ENCODE measurements around the gene PCSK6. TPM values are rescaled to one million over a fixed set of nuclear protein-coding genes. Genes with fewer than 3 reads are reported as not detected.

The PCSK6 gene
- total RNA-seq, 1 donor from 2014 or later, result 34.7 TPM

DNA sequence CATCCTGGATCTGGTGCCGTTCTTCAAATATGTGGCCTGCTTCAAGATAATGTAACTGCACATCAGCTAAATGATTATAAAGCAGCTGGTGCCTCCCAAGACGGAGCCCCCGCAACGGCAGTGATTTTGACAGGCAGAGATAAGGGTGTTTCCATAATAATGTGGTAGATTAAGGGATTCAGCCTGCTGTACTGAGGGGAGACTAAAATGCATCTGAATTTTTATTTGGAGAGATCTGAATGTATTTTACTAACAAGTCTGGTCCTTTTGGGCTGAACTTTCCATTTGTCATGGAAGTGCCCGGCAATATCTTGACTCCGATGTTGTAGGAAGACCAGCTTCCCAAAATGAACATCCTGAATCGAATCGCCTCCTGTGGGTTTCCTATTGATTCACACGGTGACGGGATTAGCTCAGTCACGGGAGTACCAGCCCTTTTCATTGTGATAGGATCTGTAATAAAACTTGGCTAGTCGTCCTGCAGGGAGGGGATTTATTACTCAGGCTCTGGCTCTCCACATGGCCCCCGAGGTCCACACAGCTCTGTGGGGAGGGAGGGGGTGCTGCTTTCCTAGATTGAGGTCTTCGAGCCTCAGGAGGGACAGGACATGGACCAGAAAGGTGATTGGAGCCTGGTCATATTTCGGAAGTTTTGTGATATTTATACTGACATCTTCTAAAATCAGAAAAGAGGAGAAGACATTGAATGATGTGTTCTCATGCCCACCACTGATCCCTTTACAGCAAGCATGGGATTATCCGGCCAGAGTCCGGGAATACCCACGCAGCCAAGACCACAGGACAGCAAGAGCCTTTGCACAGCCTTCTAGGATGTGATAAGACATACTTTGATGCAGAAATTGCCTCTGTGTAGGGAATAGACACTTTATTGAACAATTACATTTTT is 2.5 kb upstream of the PCSK6 start:
- no peak for ATAC-seq (ENCODE audit: poor library complexity)
- intact Hi-C loops (cut with DNase I), result loop anchor here (10.0 kb wide), 1 partner anchor 123 kb away; no protein-coding TSS in a partner anchor
- no peak for DNase-seq

DNA sequence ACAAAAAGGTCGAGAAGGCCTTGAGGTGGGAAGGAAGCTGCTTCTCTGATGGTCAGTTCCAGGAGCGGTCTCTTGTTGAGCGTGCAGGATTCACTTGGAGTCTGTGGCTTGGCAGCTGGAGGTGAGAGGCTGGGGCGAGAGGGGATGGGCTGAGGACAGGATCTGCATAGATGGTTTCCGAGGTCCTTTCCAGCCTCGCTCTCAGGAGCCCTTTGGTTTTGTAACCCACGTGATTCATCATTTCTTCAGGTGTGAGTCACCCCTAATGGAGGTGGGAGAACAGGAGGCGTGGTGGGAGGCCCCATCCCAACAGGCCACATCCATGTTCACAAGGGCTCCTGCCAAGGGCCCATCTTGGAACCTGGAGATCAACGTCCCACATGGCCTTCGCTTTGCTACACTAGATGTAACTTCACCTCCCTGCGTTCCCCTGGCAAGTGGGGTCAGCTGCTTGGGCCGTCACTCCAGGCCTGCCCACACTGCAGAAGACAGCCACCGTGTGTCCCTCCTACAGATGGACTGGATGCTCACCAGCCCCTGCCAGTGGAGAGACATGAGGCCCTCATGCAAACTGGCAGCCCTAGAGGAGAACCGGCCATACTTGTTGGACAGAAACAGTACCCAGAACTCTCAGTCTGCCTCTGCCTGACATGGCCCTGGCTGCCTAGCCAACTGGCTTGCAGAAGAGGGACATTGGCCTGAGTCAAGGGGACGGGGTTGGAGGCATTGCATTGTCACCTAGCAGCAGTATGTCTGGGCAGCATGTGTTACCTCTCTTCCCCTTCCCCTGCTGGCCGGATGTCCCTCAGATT is 1.6 kb upstream of the PCSK6 start:
- intact Hi-C loops (cut with DNase I), result loop anchor here (10.0 kb wide), 1 partner anchor 124 kb away; no protein-coding TSS in a partner anchor
- ATAC-seq (ENCODE audit: poor library complexity) (no peak), DNase-seq (no peak)

DNA sequence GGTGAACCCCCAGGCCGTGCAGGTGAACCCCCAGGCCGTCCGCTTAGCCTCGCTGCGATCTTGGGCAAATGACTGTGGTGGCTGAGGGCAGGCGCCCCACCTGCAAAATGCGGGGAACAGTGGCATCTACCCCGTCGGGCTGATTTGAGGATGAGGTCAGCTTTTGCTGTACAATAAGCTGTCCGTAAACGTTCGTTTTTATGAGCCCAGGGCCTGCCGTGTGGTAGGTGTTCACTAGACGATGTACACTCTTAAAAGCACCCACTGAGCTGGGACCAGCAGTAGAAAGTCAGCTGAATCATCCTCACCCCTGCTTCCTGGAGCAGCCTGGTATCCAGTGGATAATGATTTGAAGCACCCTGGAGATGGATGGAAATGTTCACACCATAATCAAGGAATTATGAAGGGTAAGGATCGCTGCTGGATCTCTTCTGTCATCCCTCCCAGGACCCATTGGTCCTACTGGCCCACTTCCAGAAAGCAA is 943 bp upstream of the PCSK6 start:
- no peak for ATAC-seq (ENCODE audit: poor library complexity)
- intact Hi-C loops (cut with DNase I), result loop anchor here (10.0 kb wide), 1 partner anchor 124 kb away; no protein-coding TSS in a partner anchor
- DNase-seq, result no peak

DNA sequence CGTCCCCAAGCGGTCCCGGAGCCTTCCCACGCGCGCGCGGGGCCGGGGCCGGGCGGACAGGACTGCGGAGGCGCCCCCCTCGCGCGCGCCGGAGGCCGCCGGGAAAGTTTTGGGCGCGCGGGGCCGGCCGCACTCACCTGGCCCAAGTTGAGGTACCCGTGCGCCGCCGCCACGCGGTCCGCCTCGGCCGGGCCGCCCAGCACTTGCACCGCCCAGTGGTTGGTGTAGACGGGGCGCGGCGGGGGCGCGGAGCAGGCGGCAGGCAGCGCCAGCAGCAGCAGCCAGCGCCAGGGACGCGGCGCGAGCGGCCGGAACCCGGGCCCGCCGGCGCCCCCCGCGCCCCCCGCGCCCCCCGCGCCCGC is 289 bp downstream of the PCSK6 start:
- intact Hi-C loops (cut with DNase I), result no loop called here
- ATAC-seq (ENCODE audit: poor library complexity) (peak; percentile 49), DNase-seq (peak; percentile 70)

DNA sequence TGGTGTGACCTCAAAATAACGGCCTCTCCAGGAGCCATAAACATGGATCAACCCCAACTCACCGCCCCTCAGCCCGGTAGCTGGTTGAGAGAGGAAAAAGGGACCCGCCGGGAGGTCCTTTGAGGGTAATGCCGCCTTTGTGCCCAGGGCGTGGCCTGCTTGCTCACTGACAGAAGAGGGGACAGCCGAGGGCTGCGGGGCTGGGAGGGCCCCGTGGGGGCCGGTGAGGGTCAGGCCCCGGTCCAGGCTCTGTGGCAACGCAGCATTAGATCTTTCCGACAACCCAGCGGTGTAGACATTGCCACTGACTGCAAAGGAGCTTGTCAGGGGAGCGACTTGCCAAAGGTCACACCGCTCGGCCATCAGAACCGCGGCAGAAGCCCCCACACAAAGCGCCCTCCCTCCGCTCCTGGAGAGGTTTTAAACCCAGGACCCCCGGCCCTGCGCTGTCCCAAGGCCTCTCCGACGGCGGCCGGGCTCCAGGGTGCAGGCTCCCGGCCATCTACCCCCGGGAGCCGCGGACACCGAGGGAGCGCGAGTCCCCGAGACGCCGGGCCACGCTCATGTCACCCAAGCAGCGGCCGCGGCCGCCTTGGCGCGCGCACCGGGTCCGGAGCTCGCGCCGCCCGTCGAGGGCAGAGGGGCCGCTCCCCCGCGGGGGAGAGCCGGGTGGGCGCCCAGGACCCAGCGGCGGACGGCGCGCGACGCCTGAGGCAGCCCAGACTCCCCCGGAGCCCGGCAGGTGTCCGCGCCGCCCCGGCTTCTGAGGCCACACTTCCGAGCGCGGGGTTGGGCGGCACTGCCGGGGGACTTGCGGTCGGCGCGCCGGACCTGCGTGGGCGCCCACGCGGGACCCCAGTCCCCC is 975 bp downstream of the PCSK6 start:
- ATAC-seq (ENCODE audit: poor library complexity) (no peak), DNase-seq (no peak)
- intact Hi-C loops (cut with DNase I), result no loop called here

DNA sequence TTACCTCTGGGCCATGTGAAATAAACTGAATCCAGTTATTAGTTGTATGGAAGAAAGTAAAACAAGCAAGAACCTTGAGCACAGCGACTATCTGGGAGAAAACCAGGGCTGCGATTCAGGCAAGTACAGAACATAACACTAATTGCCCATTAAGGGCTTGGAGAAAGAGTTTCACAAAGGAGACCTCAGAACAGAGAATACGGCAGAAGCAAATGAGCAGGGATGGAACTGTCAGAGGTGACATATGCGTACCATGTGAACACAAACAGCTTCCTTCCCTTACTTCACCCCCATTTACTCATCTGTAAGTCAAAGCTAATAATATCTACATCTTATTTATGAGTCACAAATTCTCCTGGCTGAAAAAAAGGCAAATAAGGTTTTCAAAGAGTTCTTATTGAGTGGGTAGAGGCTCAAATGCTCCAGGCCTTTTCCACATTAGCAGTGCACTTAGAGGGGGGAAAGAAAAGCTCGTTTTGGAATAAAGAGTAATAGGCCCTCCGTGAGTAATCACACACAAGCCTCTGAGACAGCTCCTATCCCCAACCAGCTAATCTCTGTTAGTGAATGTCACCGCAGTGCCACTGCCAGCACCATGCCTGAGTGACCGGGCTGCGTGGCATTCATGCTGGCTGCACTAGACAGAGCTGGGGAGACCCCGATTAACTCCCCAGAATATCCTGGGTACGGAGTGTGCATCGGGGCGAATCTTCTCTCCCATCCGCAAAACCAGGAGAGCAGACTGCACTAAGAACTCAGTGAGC is 2.6 kb downstream of the PCSK6 start:
- intact Hi-C loops (cut with DNase I), result no loop called here
- ATAC-seq (ENCODE audit: poor library complexity) (no peak), DNase-seq (no peak)

DNA sequence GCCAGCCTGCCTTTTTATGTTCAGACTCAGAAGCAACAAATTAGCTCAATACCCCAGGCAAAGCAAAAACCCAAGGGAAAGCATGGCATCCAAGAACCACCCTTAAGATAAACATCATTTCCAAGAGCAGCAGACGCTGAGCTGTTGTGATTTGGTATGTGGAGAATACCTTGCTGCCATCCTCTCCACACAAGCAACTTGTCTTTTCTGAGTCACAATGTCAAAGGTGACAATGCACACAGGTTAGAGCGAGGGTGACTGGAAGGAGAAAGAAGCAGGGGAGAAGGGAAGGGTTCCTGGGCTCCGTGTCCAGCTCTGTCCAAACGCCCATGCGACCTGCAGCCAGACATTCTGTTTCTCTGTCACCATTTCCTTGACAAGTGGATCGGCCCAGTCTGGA is 6.0 kb downstream of the PCSK6 start:
- ATAC-seq (ENCODE audit: poor library complexity), result no peak
- intact Hi-C loops (cut with DNase I), result no loop called here

DNA sequence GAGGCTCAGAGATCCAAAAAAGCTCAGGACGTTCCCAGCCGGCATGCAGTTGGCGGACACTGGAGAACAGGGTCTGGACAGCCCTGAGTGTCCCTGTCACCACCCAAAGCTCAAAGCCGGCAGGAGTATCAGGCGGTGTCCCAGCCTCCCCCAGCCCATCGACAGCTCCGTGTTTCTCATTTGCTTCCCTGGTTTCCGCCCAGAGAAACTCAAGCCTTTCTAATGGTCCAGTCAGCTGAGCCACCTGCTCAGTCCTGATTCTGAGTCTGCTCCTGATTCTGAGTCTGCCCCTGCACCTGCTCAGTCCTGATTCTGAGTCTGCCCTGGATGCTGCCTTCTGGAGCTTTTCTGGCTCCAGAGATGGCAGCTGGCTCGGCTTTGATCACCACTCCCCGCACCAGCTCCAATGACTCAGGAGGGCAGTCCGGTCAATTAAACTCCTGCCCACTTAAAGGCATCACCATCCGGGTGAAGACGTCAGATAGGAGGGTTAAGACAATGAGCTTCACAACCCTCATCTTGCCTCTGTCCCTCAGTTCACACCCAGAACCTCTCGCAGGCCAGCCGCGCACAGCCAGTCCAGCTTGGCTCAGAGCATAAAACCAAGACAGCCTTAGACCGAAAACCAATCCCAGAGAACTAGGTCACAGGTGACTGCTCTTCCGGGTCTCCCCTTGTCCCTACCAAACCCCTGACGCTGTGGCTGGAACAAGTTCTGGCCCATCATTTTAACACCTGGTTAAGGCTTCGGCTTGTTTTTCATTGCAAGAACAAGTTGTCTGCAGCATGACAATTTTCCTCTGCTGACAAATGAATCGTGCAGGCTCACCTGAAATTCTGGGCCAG is 6.8 kb downstream of the PCSK6 start:
- ATAC-seq (ENCODE audit: poor library complexity), result peak; percentile 80
- intact Hi-C loops (cut with DNase I), result no loop called here
- DNase-seq, result peak; percentile 73

More for the DNA sequence above, 6.0 kb downstream of the PCSK6 start:
- no peak for DNase-seq

DNA sequence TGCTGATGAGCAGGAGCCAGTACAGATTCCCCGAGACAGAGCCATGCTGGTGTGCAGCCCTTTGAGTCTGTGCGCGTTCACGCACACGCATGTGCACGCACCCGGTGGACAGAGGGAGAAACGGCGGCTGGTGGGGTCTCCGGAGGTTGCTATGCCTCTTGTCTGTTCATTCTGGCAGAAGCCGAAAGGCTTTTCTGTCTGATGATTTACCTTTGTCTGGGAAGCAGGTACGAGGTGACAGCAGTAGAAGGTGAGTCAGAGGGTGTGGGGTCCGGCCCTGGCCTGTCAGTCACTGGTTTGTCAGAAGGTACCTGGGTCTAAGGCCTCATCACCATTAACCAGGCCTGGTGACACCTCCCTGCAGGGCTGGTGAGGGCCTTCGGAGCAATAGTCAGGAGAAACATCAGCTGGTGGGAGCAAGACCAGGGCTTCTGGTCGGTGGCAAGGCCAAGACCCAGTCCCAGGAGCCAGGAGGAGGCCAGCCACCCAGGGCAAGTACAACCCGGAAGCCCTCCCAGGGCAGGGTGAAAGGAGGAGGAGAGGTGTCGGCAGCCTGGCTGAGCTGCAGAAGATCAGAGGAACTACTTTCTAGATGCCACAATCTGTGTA is 7.5 kb downstream of the PCSK6 start:
- ATAC-seq (ENCODE audit: poor library complexity) (no peak), DNase-seq (no peak)
- intact Hi-C loops (cut with DNase I), result no loop called here

DNA sequence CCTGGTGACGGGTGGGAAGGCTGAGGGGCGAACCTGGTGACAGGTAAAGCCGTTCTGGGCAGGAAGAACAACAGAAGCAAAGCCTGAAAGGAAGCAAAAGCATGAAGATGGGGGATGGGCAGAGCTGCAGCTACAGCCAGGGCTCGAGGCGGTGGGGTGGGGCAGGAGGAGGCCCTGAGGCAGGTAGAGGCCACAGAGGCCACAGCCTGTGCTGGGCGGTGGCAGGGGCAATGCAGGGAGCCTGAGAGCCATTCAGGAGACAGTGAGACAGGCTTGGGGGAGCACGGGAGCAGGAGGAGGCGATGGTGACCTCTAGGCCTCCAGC is 8.2 kb downstream of the PCSK6 start:
- no peak for ATAC-seq (ENCODE audit: poor library complexity)
- intact Hi-C loops (cut with DNase I), result no loop called here
- peak; percentile 26 for DNase-seq

DNA sequence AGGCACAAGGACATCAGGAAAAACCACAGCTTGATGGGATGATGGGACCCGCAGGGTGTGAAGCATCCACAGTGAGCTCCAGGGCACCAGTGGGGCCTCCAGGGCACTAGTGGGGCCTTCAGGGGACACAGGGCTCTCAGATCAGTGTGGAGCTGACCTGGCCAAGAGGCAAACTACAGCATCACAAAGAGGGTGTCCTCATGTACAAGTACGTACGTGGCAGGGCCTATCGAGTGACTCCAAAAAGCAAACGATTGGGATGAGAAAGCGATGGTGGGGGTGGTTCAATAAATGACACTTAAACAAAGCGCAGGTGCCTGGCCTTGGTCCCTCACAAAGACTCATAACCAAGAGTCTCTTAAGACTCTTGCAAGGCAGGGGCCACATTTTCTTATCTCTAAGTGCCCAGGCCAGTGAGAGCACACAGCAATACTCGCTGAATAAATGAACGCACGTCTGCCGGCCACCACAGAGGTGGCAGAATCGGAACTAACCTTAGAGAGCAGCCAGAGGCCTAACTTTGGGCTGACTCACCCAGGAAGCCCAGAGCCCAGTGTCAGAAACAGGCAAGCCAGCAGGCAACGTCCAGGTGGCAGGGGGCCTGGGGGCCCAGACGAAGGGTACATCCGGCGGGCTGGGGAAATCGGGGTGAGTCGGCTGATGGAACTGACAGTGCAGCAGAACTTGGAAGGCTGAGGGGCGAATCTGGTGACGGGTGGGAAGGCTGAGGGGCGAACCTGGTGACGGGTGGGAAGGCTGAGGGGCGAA is 8.7 kb downstream of the PCSK6 start:
- DNase-seq (peak; percentile 27), ATAC-seq (ENCODE audit: poor library complexity) (no peak)
- intact Hi-C loops (cut with DNase I), result no loop called here

DNA sequence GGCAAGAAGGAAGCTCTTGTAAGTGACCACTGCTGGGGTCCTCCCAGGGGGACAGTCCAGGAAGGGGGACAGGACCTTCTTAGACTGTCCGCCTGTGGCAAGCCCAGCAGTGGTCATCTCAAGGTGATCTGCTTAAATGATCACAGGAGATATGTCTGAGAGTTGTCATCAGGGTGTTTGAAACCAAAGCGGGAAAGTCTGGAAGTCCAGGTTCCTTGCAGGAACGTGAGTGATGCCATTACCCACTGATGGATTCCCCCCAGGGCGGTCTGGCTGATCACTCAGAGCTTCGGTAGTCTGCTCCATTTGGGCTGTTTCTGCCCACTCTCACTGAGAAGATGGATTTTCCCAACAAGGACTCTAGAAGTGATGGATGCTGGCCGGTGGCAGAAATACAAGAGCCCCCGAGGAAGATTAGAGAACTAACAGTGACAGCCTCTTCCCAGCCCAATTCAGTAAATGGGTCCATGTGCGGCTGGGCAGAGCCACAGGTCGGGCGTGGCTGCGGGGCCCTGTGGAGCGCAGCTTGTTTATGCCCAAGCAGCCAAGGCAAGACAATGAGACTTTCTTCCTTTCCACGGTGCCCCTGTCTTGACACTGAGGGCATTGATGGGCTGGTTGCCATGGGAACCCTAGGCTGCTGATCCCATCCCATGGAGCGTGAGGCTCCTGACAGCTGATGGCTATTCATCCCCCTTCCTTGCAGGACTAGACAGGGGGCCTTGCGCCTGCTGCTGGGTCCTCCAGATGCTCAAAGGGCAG is 9.5 kb downstream of the PCSK6 start:
- intact Hi-C loops (cut with DNase I), result no loop called here
- DNase-seq, result no peak
- no peak for ATAC-seq (ENCODE audit: poor library complexity)

DNA sequence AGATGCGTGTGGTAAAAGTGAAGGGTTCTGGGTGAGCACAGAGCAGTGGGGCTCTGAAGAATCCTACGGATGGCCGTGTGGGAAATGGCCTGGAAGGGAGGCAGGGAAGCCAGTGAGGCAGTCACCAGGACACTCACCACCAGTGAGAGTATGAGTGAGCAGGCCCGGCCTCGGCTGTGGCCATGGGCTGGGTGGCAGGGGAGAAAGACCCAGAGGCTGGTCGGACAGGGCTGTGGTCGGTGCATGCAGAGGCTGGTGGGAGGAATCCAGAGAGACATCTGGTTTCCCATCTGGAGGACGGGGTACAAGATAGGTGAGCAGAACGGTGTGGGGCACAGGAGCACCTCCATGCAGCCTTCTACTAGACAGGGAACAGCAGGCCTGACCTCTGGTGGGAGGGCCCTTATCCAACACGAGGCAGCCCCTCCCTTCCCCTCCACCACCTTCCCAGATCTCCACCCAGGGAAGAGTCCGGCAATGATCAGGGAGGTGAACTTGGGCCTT is 10.1 kb downstream of the PCSK6 start:
- DNase-seq (no peak), ATAC-seq (ENCODE audit: poor library complexity) (no peak)
- intact Hi-C loops (cut with DNase I), result no loop called here

DNA sequence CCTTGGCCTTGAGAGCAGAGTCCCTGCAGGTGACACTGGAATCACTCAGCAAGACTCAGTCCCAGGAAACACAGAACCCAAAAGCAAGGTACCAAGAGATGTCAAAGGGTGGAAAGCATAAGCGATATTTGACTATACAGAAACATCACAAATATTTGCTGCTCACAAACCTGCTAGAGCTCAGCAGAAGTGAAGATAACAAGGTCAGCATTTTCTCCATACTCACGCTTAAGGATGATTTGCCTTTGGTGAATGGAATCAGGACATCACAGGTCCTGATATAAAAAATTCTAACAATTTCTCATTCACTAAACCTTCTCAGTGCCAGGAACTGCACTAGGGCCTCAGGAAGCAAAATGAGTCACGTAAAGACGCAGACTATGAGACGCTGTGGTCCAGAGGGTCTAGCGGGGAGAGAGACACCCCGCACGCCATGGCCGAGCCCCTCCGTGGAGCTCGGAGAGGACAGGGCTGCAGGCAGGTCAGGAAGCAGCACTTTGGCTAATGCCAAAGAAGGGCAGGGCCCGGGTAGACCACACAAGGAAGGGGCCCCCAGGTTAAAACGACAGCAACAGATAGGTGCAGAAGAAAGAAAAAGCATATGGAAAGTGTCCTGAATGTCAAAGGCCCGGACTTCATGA is 10.7 kb downstream of the PCSK6 start:
- DNase-seq (no peak), ATAC-seq (ENCODE audit: poor library complexity) (no peak)
- intact Hi-C loops (cut with DNase I), result no loop called here

DNA sequence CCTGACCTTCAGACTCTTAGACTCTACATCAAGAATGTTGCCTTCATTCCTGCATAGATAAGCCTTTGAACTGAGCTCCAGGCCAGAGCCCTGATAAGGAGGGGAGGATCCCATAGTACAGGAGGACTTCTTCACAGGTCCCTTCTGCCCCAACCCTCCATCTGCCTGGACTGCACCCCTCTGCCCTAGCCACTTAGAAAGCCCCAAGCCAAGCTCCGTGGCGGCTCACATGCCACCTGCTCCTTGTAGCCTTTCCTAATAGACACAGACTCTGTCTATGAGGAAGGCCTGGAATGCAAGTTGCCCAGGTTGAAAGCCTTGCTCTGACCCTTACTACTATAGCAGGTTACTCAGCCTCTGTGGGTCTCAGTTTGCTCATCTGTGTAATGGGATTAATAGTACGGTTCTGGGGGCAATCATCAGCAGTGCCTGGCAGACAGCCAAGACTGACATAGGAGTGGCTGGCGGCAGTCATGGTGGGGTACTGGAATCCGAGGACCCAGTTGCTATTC is 11.6 kb downstream of the PCSK6 start:
- ATAC-seq (ENCODE audit: poor library complexity), result no peak
- peak; percentile 39 for DNase-seq
- intact Hi-C loops (cut with DNase I), result no loop called here
